K562 treated with DMSO at 1 percent for 24 hours (cell line): ENCODE measurements around the gene SLC5A7. TPM values are rescaled to one million over a fixed set of nuclear protein-coding genes. Genes with fewer than 3 reads are reported as not detected.

Experiments
- total RNA-seq: library from RNA; unstranded; fragments of 300-600 nt; gene quantifications from 2 replicates; pipeline ENCODE4 v1.2.3, GENCODE V29; 2022; ENCODE audit warnings: low read depth; ENCODE audit not compliant: insufficient read depth

SLC5A7 gene
- total RNA-seq: not detected in 2 replicates

DNA sequence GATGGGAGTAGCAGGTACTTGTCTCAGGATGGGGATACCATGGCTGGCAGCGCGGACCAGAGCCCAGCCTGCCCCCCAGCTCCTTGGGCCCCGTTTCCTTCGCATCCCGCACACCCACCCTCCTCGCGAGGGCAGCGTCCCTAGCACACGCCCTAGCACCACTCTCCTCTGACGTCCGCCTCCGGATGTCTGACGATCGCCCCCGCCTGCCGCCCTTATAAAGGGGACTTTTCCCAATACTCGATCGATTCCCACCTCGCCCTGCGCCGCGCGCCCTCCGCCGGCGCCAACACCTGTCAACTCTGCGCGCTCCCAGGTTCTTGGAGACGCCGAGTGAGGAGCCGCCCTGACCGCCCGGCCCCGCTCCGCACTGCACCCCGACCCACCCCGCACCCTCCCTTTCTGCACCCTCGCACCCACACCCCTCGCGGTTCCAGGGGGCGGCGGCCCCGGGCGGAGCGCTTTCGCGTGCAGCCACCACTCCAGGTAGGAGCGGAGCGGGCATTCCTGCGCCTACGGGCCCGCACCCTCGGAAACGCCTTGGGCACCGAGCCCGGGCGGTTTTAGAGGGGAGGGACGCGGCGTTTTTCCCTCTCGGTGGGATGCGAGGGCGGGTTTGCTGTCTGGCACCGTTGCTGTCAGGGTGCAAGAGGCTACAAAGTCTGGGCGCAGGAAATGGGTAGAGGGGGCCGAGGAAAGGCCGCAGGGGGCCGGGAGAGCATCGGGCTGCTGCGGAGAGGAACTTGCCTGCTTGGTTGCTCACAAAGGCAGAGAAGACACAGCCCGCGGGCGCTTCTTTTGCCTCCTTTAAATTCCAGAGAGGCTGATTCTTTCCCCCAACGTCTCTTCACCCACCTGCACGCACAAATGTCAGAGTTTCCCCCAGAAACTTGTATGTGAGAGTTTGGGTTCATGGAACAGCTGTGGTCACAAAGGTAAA, at the start of gene SLC5A7:
Gene SLC5A7, plus strand, starts transcription at position 247 of the 940 bp plus-strand sequence. CDS start 1,632 bp downstream, outside the sequence.

Other genes with a start within 250 kb of the SLC5A7 start
- gene RGPD4, start 159.6 kb upstream of the SLC5A7 start, total RNA-seq: not detected in 2 replicates